ENCODE results near the gene POLDIP2. TPM values are rescaled to one million over a fixed set of nuclear protein-coding genes. Genes with fewer than 3 reads are reported as not detected.

Gene POLDIP2
- total and polyA plus RNA-seq, 2 of the 13 experiments (the other 11 are each of a cell fraction or from before 2014, with no cell fraction given), result 85.9 to 114 TPM

- FAIRE-seq, result no peak
- no peaks in the 10 kb centered on the region for H3K79me2 ChIP-seq (ENCODE audit: insufficient read depth, low read length)
- intact Hi-C loops (cut with micrococcal nuclease; ENCODE audit: unreplicated experiment), result loop anchor here (2.0 kb wide), 1 partner anchor 17 kb away; no protein-coding TSS in a partner anchor
- no peak overlapping the region for H3K4me3 ChIP-seq (replicated peaks in 1 of 3; ENCODE audit: insufficient read depth in 1 of 3, low read depth in 2 of 3, low read length in 3 of 3)
- H3K4me1 ChIP-seq (ENCODE audit: insufficient read depth, low read length), result peaks cover 34% of the 10 kb centered on the region
- no peak overlapping the region for H3K9ac ChIP-seq (ENCODE audit: insufficient read depth, low read depth, low read length)
- in situ Hi-C loops (cut with HindIII; ENCODE audit: extremely low pct_ligation_motif_present, low pct_unique_long_range_greater_than_20kb), result no loop called here
- POLR2A ChIA-PET, result interaction anchor here (0.9 to 4.8 kb wide), 10 partner anchors 9 to 154 kb away, joined by 3 to 33 read pairs (median 6); partner anchors contain the start of genes POLDIP2, SARM1, SEBOX and SLC46A1
- no peaks in the 10 kb centered on the region for H4K20me1 ChIP-seq (ENCODE audit: insufficient read depth, low read length)
- no peaks in the 10 kb centered on the region for H3K27me3 ChIP-seq (ENCODE audit: control insufficient read depth in 1 of 2, insufficient read depth in 2 of 2, low read length in 2 of 2)
- no peak for DNase-seq (ENCODE audit: low spot score)
- TF ChIP-seq EP300 (IDR thresholded peaks at IDR 0.05; ENCODE audit: low read depth in 2 of 2, low read length in 2 of 2), result no peak
- TF ChIP-seq EP300 (CRISPR knock-in tag; IDR thresholded peaks at IDR 0.05; ENCODE audit: borderline replicate concordance), result no peak
- TF ChIP-seq, protein P1, sequence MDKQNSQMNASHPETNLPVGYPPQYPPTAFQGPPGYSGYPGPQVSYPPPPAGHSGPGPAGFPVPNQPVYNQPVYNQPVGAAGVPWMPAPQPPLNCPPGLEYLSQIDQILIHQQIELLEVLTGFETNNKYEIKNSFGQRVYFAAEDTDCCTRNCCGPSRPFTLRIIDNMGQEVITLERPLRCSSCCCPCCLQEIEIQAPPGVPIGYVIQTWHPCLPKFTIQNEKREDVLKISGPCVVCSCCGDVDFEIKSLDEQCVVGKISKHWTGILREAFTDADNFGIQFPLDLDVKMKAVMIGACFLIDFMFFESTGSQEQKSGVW (CRISPR knock-in tag; IDR thresholded peaks at IDR 0.05; ENCODE audit: borderline replicate concordance), result no peak
- TF ChIP-seq ZC3H13 (CRISPR knock-in tag; IDR thresholded peaks at IDR 0.05), result 0 out of 2 replicates have a peak, but pooled peaks have one; percentile 33
- no peak for TF ChIP-seq U2AF1 (optimal IDR thresholded peaks at IDR 0.05; ENCODE audit: low read depth, low read length)
- peak; percentile 58 for TF ChIP-seq AGO2 (optimal IDR thresholded peaks at IDR 0.05; ENCODE audit: low read depth, low read length)
- TF ChIP-seq, protein P2, sequence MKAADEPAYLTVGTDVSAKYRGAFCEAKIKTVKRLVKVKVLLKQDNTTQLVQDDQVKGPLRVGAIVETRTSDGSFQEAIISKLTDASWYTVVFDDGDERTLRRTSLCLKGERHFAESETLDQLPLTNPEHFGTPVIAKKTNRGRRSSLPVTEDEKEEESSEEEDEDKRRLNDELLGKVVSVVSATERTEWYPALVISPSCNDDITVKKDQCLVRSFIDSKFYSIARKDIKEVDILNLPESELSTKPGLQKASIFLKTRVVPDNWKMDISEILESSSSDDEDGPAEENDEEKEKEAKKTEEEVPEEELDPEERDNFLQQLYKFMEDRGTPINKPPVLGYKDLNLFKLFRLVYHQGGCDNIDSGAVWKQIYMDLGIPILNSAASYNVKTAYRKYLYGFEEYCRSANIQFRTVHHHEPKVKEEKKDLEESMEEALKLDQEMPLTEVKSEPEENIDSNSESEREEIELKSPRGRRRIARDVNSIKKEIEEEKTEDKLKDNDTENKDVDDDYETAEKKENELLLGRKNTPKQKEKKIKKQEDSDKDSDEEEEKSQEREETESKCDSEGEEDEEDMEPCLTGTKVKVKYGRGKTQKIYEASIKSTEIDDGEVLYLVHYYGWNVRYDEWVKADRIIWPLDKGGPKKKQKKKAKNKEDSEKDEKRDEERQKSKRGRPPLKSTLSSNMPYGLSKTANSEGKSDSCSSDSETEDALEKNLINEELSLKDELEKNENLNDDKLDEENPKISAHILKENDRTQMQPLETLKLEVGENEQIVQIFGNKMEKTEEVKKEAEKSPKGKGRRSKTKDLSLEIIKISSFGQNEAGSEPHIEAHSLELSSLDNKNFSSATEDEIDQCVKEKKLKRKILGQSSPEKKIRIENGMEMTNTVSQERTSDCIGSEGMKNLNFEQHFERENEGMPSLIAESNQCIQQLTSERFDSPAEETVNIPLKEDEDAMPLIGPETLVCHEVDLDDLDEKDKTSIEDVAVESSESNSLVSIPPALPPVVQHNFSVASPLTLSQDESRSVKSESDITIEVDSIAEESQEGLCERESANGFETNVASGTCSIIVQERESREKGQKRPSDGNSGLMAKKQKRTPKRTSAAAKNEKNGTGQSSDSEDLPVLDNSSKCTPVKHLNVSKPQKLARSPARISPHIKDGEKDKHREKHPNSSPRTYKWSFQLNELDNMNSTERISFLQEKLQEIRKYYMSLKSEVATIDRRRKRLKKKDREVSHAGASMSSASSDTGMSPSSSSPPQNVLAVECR (CRISPR knock-in tag; IDR thresholded peaks at IDR 0.05; ENCODE audit: borderline replicate concordance), result peak; percentile 7; the same call in 1 of the 2 replicates
- TF ChIP-seq NONO (IDR thresholded peaks at IDR 0.05), result no peak
- TF ChIP-seq NONO (CRISPR knock-in tag; conservative IDR thresholded peaks at IDR 0.05), result 0 out of 2 replicates have a peak, but pooled peaks have one; percentile 23
- TF ChIP-seq, protein P3, sequence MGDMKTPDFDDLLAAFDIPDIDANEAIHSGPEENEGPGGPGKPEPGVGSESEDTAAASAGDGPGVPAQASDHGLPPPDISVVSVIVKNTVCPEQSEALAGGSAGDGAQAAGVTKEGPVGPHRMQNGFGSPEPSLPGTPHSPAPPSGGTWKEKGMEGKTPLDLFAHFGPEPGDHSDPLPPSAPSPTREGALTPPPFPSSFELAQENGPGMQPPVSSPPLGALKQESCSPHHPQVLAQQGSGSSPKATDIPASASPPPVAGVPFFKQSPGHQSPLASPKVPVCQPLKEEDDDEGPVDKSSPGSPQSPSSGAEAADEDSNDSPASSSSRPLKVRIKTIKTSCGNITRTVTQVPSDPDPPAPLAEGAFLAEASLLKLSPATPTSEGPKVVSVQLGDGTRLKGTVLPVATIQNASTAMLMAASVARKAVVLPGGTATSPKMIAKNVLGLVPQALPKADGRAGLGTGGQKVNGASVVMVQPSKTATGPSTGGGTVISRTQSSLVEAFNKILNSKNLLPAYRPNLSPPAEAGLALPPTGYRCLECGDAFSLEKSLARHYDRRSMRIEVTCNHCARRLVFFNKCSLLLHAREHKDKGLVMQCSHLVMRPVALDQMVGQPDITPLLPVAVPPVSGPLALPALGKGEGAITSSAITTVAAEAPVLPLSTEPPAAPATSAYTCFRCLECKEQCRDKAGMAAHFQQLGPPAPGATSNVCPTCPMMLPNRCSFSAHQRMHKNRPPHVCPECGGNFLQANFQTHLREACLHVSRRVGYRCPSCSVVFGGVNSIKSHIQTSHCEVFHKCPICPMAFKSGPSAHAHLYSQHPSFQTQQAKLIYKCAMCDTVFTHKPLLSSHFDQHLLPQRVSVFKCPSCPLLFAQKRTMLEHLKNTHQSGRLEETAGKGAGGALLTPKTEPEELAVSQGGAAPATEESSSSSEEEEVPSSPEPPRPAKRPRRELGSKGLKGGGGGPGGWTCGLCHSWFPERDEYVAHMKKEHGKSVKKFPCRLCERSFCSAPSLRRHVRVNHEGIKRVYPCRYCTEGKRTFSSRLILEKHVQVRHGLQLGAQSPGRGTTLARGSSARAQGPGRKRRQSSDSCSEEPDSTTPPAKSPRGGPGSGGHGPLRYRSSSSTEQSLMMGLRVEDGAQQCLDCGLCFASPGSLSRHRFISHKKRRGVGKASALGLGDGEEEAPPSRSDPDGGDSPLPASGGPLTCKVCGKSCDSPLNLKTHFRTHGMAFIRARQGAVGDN (CRISPR knock-in tag; IDR thresholded peaks at IDR 0.05), result peak; percentile 29
- H3K4me2 ChIP-seq (ENCODE audit: low read depth, low read length), result no peak overlapping the region
- H2AFZ ChIP-seq (ENCODE audit: low read length), result no peak overlapping the region
- WGBS (ENCODE audit: low lambda C conversion rate), result 77% methylated on average over 6 of the region's 7 CpGs
- no TSS peak for BruUV-seq (replicated peaks)
- H3K36me3 ChIP-seq (replicated peaks in 1 of 2; ENCODE audit: control insufficient read depth in 1 of 2, insufficient read depth in 2 of 2, low read length in 2 of 2), result peaks cover 10 to 24% of the 10 kb centered on the region in 2 experiments
- H3K9me3 ChIP-seq (ENCODE audit: low read length), result no peaks in the 10 kb centered on the region
- ATAC-seq, result peak; percentile 64
- CTCF ChIA-PET (ENCODE audit: low intra/inter-chr PET ratio, low total read pairs), result no interaction called here
- peak overlapping the region; percentile 31 for H3K27ac ChIP-seq (ENCODE audit: extremely low read length, insufficient read depth, low read length)
These were observed 40.5 kb upstream of the POLDIP2 start for GRCh38 chr17:28397687-28398279.
